Ishikawa (cell line): Measurements from ENCODE around the gene MEGF6.

ENCODE experiments used
- CEBPB ChIP-seq: IDR thresholded peaks from 2 replicates; pipeline ENCODE4 v1.6.1; 2012
- CREB1 ChIP-seq: IDR thresholded peaks from 2 replicates; pipeline ENCODE4 v1.6.1; 2012; ENCODE audit warnings: low read depth
- EGR1 ChIP-seq: IDR thresholded peaks from 2 replicates; pipeline ENCODE4 v1.6.1; 2012
- EP300 ChIP-seq: IDR thresholded peaks from 2 replicates; pipeline ENCODE4 v1.6.1; 2012; ENCODE audit warnings: borderline replicate concordance
- FOXM1 ChIP-seq: IDR thresholded peaks from 2 replicates; pipeline ENCODE4 v1.6.1; 2012; ENCODE audit warnings: low read depth, borderline replicate concordance
- RAD21 ChIP-seq: IDR thresholded peaks from 2 replicates; pipeline ENCODE4 v1.6.1; 2012; ENCODE audit warnings: low read depth
- REST ChIP-seq: IDR thresholded peaks from 2 replicates; pipeline ENCODE4 v1.6.1; 2012; ENCODE audit warnings: low read depth, mild to moderate bottlenecking
- TAF1 ChIP-seq: IDR thresholded peaks from 2 replicates; pipeline ENCODE4 v1.6.1; 2012; ENCODE audit warnings: low read depth, mild to moderate bottlenecking
- TCF12 ChIP-seq: IDR thresholded peaks from 2 replicates; pipeline ENCODE4 v1.6.1; 2012; ENCODE audit warnings: low read depth
- TEAD4 ChIP-seq: IDR thresholded peaks from 2 replicates; pipeline ENCODE4 v1.6.1; 2012
- YY1 ChIP-seq: IDR thresholded peaks from 2 replicates; pipeline ENCODE4 v1.6.1; 2012; ENCODE audit warnings: low read depth
- ZBTB7A ChIP-seq: IDR thresholded peaks from 2 replicates; pipeline ENCODE4 v1.6.1; 2012; ENCODE audit warnings: low read depth
- TF ChIP-seq, protein P1 (sequence below): IDR thresholded peaks from 2 replicates; pipeline ENCODE4 v1.6.1; 2012
- TF ChIP-seq, protein P2 (sequence below): IDR thresholded peaks from 2 replicates; pipeline ENCODE4 v1.6.1; 2012

GRCh38 chr1:3455670-3456448, 155.4 kb downstream of the MEGF6 start:
- TF ChIP-seq, protein P1, sequence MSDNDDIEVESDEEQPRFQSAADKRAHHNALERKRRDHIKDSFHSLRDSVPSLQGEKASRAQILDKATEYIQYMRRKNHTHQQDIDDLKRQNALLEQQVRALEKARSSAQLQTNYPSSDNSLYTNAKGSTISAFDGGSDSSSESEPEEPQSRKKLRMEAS: no peak
- TF ChIP-seq REST: no peak
- TF ChIP-seq EGR1: no peak
- no peak for TF ChIP-seq YY1
- no peak for TF ChIP-seq CREB1
- TF ChIP-seq CEBPB: no peak
- TF ChIP-seq ZBTB7A: no peak
- TF ChIP-seq, protein P2, sequence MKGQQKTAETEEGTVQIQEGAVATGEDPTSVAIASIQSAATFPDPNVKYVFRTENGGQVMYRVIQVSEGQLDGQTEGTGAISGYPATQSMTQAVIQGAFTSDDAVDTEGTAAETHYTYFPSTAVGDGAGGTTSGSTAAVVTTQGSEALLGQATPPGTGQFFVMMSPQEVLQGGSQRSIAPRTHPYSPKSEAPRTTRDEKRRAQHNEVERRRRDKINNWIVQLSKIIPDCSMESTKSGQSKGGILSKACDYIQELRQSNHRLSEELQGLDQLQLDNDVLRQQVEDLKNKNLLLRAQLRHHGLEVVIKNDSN: no peak
- TF ChIP-seq EP300: no peak
- TF ChIP-seq TAF1: no peak
- no peak for TF ChIP-seq RAD21
- TF ChIP-seq FOXM1: no peak
- no peak for TF ChIP-seq TEAD4
- no peak for TF ChIP-seq TCF12
